AG04450 (cell line): ENCODE measurements around the gene GKN2. TPM values are rescaled to one million over a fixed set of nuclear protein-coding genes. Genes with fewer than 3 reads are reported as not detected.
A peak's percentile ranks its signal among the peaks of the same experiment; 100 is the strongest.

ENCODE experiments used
- CTCF ChIA-PET: fragments of 300-600, 350-600 bp; formaldehyde crosslinking; extraction: SDS; loops from one replicate; lab custom pipeline; 2022; ENCODE audit warnings: antibody characterized with exemption, inconsistent platforms; lab: Charles Lee
- POLR2A ChIA-PET: fragments of 350-600 bp; formaldehyde crosslinking; extraction: SDS; loops from one replicate; lab custom pipeline; 2021; ENCODE audit warnings: antibody characterized with exemption, inconsistent platforms; lab: Yijun Ruan, JAX
- DNase-seq: peaks from one replicate; pipeline ENCODE4 v3.0.0-alpha.2; 2011; ENCODE audit warnings: low read depth, low spot score
- H3K27ac ChIP-seq: one replicate; pipeline ENCODE4 v1.5.1; 2012; ENCODE audit warnings: low read depth, low read length, control low read depth
- H3K27me3 ChIP-seq: one replicate; pipeline ENCODE4 v1.6.0; 2012; ENCODE audit warnings: low read length; ENCODE audit not compliant: control insufficient read depth, insufficient read depth
- H3K4me3 ChIP-seq: 2 replicates; pipeline ENCODE4 v1.5.1; 2011; ENCODE audit warnings: mild to moderate bottlenecking, low read depth, low read length, control low read depth
- H3K9me3 ChIP-seq: 2 replicates; pipeline ENCODE4 v1.5.1; 2012; ENCODE audit warnings: low read length; ENCODE audit not compliant: control insufficient read depth, insufficient read depth
- polyA plus RNA-seq: library from polyadenylated mRNA; depleted of rRNA; stranded (reverse); fragments of >200 nt; gene quantifications from 2 replicates; pipeline ENCODE4 v1.2.3, GENCODE V29; 2011
- TF ChIP-seq, protein P1 (sequence below): IDR thresholded peaks from 2 replicates; pipeline ENCODE4 v1.5.1; 2011; ENCODE audit warnings: low read depth, low read length, control low read depth, inconsistent platforms

GKN2 gene
- polyA plus RNA-seq, 1 experiment, result not detected

DNA sequence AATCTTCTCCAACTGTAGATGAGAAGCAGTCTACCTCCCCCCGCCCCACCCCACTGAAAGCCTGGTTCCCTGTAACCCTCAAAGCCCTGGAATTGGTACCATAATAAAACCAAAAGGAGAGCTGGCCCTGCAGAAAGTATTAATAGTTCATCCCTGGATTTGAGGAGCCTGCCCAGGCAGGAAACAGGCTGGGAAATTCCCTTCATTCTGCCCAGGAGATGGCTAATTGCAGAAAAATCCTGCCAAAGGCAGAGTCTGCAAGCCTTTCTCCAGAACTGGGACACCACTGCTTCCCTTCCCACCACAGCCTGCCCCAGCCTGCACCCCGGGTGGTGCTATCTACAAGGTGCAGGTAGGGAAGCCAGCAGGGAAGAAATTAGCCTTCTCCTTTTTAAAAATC is 16.3 kb downstream of the GKN2 start:
- H3K4me3 ChIP-seq, result no peak overlapping the region
- POLR2A ChIA-PET, result no interaction called here
- H3K27ac ChIP-seq, result peak overlapping the region; percentile 66
- no peak for DNase-seq
- CTCF ChIA-PET, result interaction anchor here (1.4 to 4.2 kb wide), 2 partner anchors 11 to 185 kb away, joined by 3 to 21 read pairs; no protein-coding TSS in a partner anchor
- TF ChIP-seq, protein P1, sequence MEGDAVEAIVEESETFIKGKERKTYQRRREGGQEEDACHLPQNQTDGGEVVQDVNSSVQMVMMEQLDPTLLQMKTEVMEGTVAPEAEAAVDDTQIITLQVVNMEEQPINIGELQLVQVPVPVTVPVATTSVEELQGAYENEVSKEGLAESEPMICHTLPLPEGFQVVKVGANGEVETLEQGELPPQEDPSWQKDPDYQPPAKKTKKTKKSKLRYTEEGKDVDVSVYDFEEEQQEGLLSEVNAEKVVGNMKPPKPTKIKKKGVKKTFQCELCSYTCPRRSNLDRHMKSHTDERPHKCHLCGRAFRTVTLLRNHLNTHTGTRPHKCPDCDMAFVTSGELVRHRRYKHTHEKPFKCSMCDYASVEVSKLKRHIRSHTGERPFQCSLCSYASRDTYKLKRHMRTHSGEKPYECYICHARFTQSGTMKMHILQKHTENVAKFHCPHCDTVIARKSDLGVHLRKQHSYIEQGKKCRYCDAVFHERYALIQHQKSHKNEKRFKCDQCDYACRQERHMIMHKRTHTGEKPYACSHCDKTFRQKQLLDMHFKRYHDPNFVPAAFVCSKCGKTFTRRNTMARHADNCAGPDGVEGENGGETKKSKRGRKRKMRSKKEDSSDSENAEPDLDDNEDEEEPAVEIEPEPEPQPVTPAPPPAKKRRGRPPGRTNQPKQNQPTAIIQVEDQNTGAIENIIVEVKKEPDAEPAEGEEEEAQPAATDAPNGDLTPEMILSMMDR, result no peak
- H3K9me3 ChIP-seq, result no peaks in the 10 kb centered on the region
- no peaks in the 10 kb centered on the region for H3K27me3 ChIP-seq

DNA sequence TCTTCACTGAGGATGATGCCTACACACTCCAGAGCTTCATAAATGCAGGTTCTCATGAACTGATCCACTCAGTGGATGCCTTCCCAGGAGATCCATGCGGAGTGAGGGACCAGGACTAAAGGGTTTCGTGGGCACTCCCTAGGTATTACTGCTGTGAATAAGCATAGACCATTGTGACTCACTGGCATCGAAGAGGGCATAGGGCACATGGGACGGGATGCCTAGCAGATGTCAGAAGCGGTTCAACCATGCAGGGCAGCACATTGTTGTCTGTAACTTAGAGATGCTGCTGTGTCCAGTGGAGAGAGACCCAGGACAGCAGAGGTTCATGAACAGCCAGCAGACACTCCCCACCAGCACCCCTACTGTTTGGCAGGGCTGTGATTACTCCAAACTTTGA is 17.2 kb downstream of the GKN2 start:
- Histone ChIP-seq H3K4me3 (no peak overlapping the region), H3K27me3 (no peaks in the 10 kb centered on the region), H3K9me3 (no peaks in the 10 kb centered on the region), H3K27ac (no peak overlapping the region)
- TF ChIP-seq, protein P1, result no peak
- POLR2A ChIA-PET, result no interaction called here
- CTCF ChIA-PET, result interaction anchor here (1.1 to 4.2 kb wide), 5 partner anchors 8 to 789 kb away, joined by 3 to 21 read pairs (median 5); no protein-coding TSS in a partner anchor
- no peak for DNase-seq

- ChIA-PET CTCF (interaction anchor here (0.8 to 4.2 kb wide), 5 partner anchors 9 to 188 kb away, joined by 3 to 21 read pairs (median 5); no protein-coding TSS in a partner anchor), POLR2A (no interaction called here)
- Histone ChIP-seq H3K9me3 (no peaks in the 10 kb centered on the region), H3K27me3 (no peaks in the 10 kb centered on the region), H3K4me3 (no peak overlapping the region), H3K27ac (no peak overlapping the region)
- no peak for DNase-seq
- TF ChIP-seq, protein P1, result no peak
These were observed 18.7 kb downstream of the GKN2 start for GRCh38 chr2:68934021-68934420.

- TF ChIP-seq, protein P1, result 0 out of 2 replicates have a peak, but pooled peaks have one; percentile 15
- CTCF ChIA-PET, result interaction anchor here (0.6 to 1.8 kb wide), 2 partner anchors 10 to 181 kb away, joined by 3 to 6 read pairs; no protein-coding TSS in a partner anchor
- H3K27ac ChIP-seq, result peak overlapping the region; percentile 84
These were observed 20.3 kb downstream of the GKN2 start for GRCh38 chr2:68932402-68932801.

GRCh38 chr2:68931799-68932198 is 20.9 kb downstream of the GKN2 start:
- ChIA-PET CTCF (interaction anchor here (1.4 to 1.8 kb wide), 2 partner anchors 11 to 180 kb away, joined by 3 to 6 read pairs; no protein-coding TSS in a partner anchor), POLR2A (no interaction called here)
- H3K27me3 ChIP-seq, result peaks cover 2% of the 10 kb centered on the region
- DNase-seq, result peak; percentile 50
- H3K4me3 ChIP-seq, result no peak overlapping the region
- TF ChIP-seq, protein P1, result no peak
- peak overlapping the region; percentile 84 for H3K27ac ChIP-seq
- H3K9me3 ChIP-seq, result no peaks in the 10 kb centered on the region

More at GRCh38 chr2:68932402-68932801, 20.3 kb downstream of the GKN2 start:
- H3K27me3 ChIP-seq, result peaks cover 2% of the 10 kb centered on the region
- POLR2A ChIA-PET, result no interaction called here
- H3K9me3 ChIP-seq, result no peaks in the 10 kb centered on the region
- no peak overlapping the region for H3K4me3 ChIP-seq
- no peak for DNase-seq
